Measurements from ENCODE around the gene PIAS4.

The PIAS4 gene

DNA sequence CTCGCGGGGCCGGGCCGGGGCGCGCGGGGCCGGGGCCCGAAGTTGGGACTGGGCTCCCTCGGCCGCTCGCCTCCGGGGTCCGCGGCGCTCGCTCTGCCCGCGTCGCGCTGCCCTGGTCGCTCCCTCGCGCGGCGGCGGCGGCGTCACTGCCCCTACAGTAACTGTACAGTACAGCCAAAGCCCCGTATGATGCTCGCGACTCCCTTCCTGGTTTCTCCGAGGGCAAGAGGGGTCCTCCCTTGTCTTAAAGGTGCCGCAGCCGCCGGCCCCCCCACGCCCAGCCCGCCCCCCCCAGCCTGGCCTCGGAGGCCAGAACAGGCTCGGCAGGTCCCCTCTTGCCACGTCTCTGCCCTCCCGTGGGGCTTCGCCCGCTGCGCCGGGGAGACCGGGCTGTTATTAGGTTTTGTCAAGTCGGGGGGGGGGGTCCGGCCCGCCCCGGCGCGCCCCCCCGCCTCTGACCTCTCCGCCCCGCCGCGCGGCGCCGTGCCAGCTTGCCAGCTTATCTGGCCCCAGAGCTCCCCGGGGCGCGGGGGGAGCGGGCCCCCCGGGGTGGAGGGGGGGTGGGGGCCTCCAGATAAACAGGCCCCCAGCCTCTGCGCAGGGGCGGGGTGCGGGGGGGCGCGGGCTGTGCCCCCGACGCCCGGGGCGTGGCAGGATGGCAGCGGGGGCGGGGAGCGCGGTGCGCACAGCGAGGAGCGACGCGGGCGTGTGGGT is 59.3 kb downstream of the PIAS4 start, which contains the start of gene ZBTB7A:
Gene ZBTB7A, minus strand, starts transcription at position 218 of the 714 bp plus-strand sequence. CDS start 11,667 bp downstream, outside the sequence.
- ATAC-seq (ENCODE audit: insufficient read depth, low read depth) (peak; percentile 50), DNase-seq (peak; percentile 84)
- Histone ChIP-seq H2AFZ (ENCODE audit: low read depth, low read length) (peak within 1 kb of the TSS; percentile 73), H3K4me1 (ENCODE audit: insufficient read depth, low read length) (peaks cover 37% of the 10 kb centered on the region), H3K4me3 (ENCODE audit: low read depth in 1 of 2, low read length in 2 of 2) (peak within 1 kb of the TSS; percentile 78 to 94), H4K20me1 (ENCODE audit: insufficient read depth, low read length) (peaks cover 31% of the 10 kb centered on the region), H3K79me2 (ENCODE audit: insufficient read depth, low read length) (peaks cover 48% of the 10 kb centered on the region), H3K27me3 (ENCODE audit: insufficient read depth, low read length, poor library complexity) (no peaks in the 10 kb centered on the region), H3K9me3 (ENCODE audit: insufficient read depth, low read length, severe bottlenecking) (no peaks in the 10 kb centered on the region), H3K4me2 (ENCODE audit: insufficient read depth, low read length) (peak within 1 kb of the TSS; percentile 58), H3K9ac (ENCODE audit: low read depth, low read length) (peak within 1 kb of the TSS; percentile 99), H3K27ac (ENCODE audit: low read length) (peak within 1 kb of the TSS; percentile 90), H3K36me3 (ENCODE audit: insufficient read depth, low read length) (peaks cover 30% of the 10 kb centered on the region)
- TF ChIP-seq, protein P1, sequence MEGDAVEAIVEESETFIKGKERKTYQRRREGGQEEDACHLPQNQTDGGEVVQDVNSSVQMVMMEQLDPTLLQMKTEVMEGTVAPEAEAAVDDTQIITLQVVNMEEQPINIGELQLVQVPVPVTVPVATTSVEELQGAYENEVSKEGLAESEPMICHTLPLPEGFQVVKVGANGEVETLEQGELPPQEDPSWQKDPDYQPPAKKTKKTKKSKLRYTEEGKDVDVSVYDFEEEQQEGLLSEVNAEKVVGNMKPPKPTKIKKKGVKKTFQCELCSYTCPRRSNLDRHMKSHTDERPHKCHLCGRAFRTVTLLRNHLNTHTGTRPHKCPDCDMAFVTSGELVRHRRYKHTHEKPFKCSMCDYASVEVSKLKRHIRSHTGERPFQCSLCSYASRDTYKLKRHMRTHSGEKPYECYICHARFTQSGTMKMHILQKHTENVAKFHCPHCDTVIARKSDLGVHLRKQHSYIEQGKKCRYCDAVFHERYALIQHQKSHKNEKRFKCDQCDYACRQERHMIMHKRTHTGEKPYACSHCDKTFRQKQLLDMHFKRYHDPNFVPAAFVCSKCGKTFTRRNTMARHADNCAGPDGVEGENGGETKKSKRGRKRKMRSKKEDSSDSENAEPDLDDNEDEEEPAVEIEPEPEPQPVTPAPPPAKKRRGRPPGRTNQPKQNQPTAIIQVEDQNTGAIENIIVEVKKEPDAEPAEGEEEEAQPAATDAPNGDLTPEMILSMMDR (IDR thresholded peaks at IDR 0.05; ENCODE audit: borderline replicate concordance, extremely low read depth, low read length, poor library complexity, severe bottlenecking) = no peak
- no peak for TF ChIP-seq EZH2 (IDR thresholded peaks at IDR 0.05; ENCODE audit: borderline replicate concordance, low read depth, low read length, severe bottlenecking)

DNA sequence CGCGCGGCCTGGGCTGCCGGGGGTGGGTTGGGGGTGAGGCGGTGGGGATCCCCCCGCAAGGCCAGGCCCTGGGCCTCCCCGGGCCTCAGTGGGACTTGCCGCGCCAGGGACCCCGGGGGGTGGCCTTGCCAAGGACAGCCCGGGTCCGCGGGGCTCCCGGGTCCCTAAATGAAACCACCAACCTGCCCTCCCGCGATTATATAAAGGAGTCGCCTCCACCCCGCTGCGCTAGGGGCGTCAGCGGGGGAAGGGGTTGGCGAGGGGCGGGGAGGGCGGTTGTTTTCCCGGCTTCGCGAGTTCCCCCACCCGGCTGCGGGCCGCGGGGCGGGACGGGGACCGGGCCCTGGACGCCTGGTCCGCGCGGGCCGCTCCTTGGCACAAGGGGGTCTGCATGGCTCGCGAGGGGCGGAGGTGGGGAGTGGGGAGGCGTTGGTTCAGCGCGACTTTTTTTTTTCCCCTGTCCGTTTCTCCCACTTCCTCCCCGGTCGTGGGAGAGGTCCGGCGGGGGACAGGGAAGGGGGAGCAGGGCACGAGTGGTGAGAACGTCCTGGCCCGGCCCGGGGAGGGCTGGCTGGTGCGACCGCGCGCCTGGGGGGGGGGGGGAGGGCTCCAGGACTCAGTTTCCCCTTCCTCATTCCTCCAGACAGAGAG is 60.0 kb downstream of the PIAS4 start:
- Histone ChIP-seq H3K9ac (ENCODE audit: low read depth, low read length) (peak overlapping the region; percentile 99), H3K27ac (ENCODE audit: low read length) (peak overlapping the region; percentile 74), H3K27me3 (ENCODE audit: insufficient read depth, low read length, poor library complexity) (no peaks in the 10 kb centered on the region), H3K4me2 (ENCODE audit: insufficient read depth, low read length) (peak overlapping the region; percentile 58), H3K9me3 (ENCODE audit: insufficient read depth, low read length, severe bottlenecking) (no peaks in the 10 kb centered on the region), H3K36me3 (ENCODE audit: insufficient read depth, low read length) (peaks cover 23% of the 10 kb centered on the region), H3K4me1 (ENCODE audit: insufficient read depth, low read length) (peaks cover 36% of the 10 kb centered on the region), H4K20me1 (ENCODE audit: insufficient read depth, low read length) (peaks cover 24% of the 10 kb centered on the region), H2AFZ (ENCODE audit: low read depth, low read length) (peak overlapping the region; percentile 73), H3K79me2 (ENCODE audit: insufficient read depth, low read length) (peaks cover 41% of the 10 kb centered on the region), H3K4me3 (ENCODE audit: low read depth in 1 of 2, low read length in 2 of 2) (peak overlapping the region; percentile 78 to 94)
- DNase-seq (no peak), ATAC-seq (ENCODE audit: insufficient read depth, low read depth) (peak; percentile 11)
- TF ChIP-seq EZH2 (IDR thresholded peaks at IDR 0.05; ENCODE audit: borderline replicate concordance, low read depth, low read length, severe bottlenecking) = no peak
- TF ChIP-seq, protein P1 (IDR thresholded peaks at IDR 0.05; ENCODE audit: borderline replicate concordance, extremely low read depth, low read length, poor library complexity, severe bottlenecking) = peak; percentile 17

DNA sequence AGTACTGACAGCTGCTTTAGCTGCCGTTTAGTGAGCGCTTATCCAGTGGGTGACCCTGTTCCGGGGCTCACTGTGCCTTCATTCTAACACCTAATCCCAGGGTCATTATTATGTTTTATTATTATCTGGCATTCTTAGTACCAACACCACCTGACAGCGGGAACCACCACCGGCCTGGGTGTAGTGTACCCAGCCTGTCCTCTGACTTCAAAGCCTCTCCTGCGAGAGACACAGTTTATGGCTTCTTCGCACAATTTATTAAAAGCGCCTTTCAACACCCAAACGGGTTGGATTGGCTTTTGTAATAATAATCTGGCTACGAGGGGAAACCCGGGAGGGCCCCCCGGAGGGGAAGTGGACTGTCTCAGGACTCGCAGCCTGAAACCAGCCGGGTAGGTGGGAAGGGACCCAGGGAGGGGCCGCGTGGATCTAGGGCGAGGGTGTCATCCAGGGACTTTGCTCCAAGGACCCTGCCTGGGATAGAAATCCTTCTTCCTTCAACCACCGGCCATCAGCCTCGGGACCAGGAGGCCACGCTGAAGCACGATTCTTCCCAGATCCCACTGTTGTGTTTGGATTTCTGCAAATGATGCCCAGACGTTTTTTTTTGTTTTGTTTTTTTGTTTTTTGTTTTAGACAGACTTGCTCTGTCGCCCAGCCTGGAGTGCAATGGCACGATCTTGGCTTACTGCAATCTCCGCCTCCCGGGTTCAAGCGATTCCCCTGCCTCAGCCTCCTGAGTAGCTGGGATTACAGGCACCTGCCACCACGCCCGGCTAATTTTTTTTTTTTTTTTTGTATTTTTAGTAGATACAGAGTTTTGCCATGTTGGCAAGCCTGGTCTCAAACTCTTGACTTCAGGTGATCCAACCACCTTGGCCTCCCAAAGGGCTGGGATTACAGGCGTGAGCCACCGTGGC is 60.8 kb downstream of the PIAS4 start:
- DNase-seq (no peak), ATAC-seq (ENCODE audit: insufficient read depth, low read depth) (no peak)
- Histone ChIP-seq H2AFZ (ENCODE audit: low read depth, low read length) (peak overlapping the region; percentile 73; the same call in 1 of the 2 replicates), H3K4me1 (ENCODE audit: insufficient read depth, low read length) (peaks cover 30% of the 10 kb centered on the region), H3K27me3 (ENCODE audit: insufficient read depth, low read length, poor library complexity) (no peaks in the 10 kb centered on the region), H3K27ac (ENCODE audit: low read length) (peak overlapping the region; percentile 74), H3K36me3 (ENCODE audit: insufficient read depth, low read length) (peaks cover 15% of the 10 kb centered on the region), H3K9me3 (ENCODE audit: insufficient read depth, low read length, severe bottlenecking) (no peaks in the 10 kb centered on the region), H4K20me1 (ENCODE audit: insufficient read depth, low read length) (peaks cover 16% of the 10 kb centered on the region), H3K4me2 (ENCODE audit: insufficient read depth, low read length) (peak overlapping the region; percentile 58), H3K79me2 (ENCODE audit: insufficient read depth, low read length) (peaks cover 33% of the 10 kb centered on the region), H3K4me3 (ENCODE audit: low read depth in 1 of 2, low read length in 2 of 2) (peak overlapping the region; percentile 78 to 94; a peak in 3 of 4 replicates), H3K9ac (ENCODE audit: low read depth, low read length) (peak overlapping the region; percentile 99)
- TF ChIP-seq EZH2 (IDR thresholded peaks at IDR 0.05; ENCODE audit: borderline replicate concordance, low read depth, low read length, severe bottlenecking) = no peak
- TF ChIP-seq, protein P1 (IDR thresholded peaks at IDR 0.05; ENCODE audit: borderline replicate concordance, extremely low read depth, low read length, poor library complexity, severe bottlenecking) = no peak
